HEK293 (cell line): ENCODE results near the gene ADIPOR2.
A peak's percentile ranks its signal among the peaks of the same experiment; 100 is the strongest.

ENCODE experiments used
- GLIS1 ChIP-seq: fragments of 450-650 bp; formaldehyde crosslinking; IDR thresholded peaks from 2 replicates; pipeline ENCODE4 v1.5.1; 2016; ENCODE audit warnings: missing biosample characterization, missing genetic modification characterization
- KLF9 ChIP-seq: fragments of 450-650 bp; formaldehyde crosslinking; IDR thresholded peaks from 2 replicates; pipeline ENCODE4 v1.5.1; 2016; ENCODE audit warnings: missing biosample characterization, missing genetic modification characterization, low read depth
- PATZ1 ChIP-seq: fragments of 450-650 bp; formaldehyde crosslinking; IDR thresholded peaks from 2 replicates; pipeline ENCODE4 v1.5.1; 2016; ENCODE audit warnings: missing biosample characterization, missing genetic modification characterization
- PRDM2 ChIP-seq: fragments of 450-650 bp; formaldehyde crosslinking; IDR thresholded peaks from 2 replicates; pipeline ENCODE4 v1.5.1; 2016; ENCODE audit warnings: missing biosample characterization, missing genetic modification characterization, borderline replicate concordance
- RBAK ChIP-seq: fragments of 450-650 bp; formaldehyde crosslinking; IDR thresholded peaks from 2 replicates; pipeline ENCODE4 v1.5.1; 2016; ENCODE audit warnings: missing biosample characterization, missing genetic modification characterization
- REPIN1 ChIP-seq: fragments of 450-650 bp; formaldehyde crosslinking; IDR thresholded peaks from 2 replicates; pipeline ENCODE4 v1.5.1; 2017; ENCODE audit warnings: missing biosample characterization, missing genetic modification characterization, low read depth
- ZBTB11 ChIP-seq: fragments of 450-650 bp; formaldehyde crosslinking; conservative IDR thresholded peaks from 2 replicates; pipeline ENCODE4 v1.5.1; 2016; ENCODE audit warnings: low read depth, missing biosample characterization, missing genetic modification characterization
- ZBTB21 ChIP-seq: fragments of 450-650 bp; formaldehyde crosslinking; IDR thresholded peaks from 2 replicates; pipeline ENCODE4 v1.5.1; 2017; ENCODE audit warnings: missing biosample characterization, missing genetic modification characterization
- ZBTB6 ChIP-seq: fragments of 450-650 bp; formaldehyde crosslinking; IDR thresholded peaks from 2 replicates; pipeline ENCODE4 v1.5.1; 2017; ENCODE audit warnings: missing biosample characterization, missing genetic modification characterization
- ZBTB7A ChIP-seq: fragments of 450-650 bp; formaldehyde crosslinking; IDR thresholded peaks from 2 replicates; pipeline ENCODE4 v1.5.1; 2016; ENCODE audit warnings: low read depth, missing biosample characterization, missing genetic modification characterization
- ZBTB8A ChIP-seq: fragments of 450-650 bp; formaldehyde crosslinking; IDR thresholded peaks from 2 replicates; pipeline ENCODE4 v1.5.1; 2016; ENCODE audit warnings: missing biosample characterization, missing genetic modification characterization
- ZNF19 ChIP-seq: fragments of 450-650 bp; formaldehyde crosslinking; IDR thresholded peaks from 2 replicates; pipeline ENCODE4; 2016; ENCODE audit warnings: missing biosample characterization, missing genetic modification characterization, low read depth
- ZNF274 ChIP-seq, 2 experiments: fragments of 200-500 bp in 1 of 2; fragments of 450-650 bp in 1 of 2; sonication (Bioruptor generic) in 1 of 2; formaldehyde crosslinking in 1 of 2; IDR thresholded peaks; 2 replicates each; pipeline versions ENCODE4 v1.5.1 to v1.6.1; 2014 to 2016; ENCODE audit warnings: borderline replicate concordance in 1 of 2, inconsistent platforms in 1 of 2, low read length in 1 of 2, missing biosample characterization in 1 of 2, missing genetic modification characterization in 1 of 2
- ZNF302 ChIP-seq: fragments of 450-650 bp; formaldehyde crosslinking; IDR thresholded peaks from 2 replicates; pipeline ENCODE4 v1.5.1; 2016; ENCODE audit warnings: missing biosample characterization, missing genetic modification characterization, low read depth
- ZNF398 ChIP-seq: fragments of 450-650 bp; formaldehyde crosslinking; IDR thresholded peaks from 2 replicates; pipeline ENCODE4 v1.5.1; 2017; ENCODE audit warnings: missing biosample characterization, missing genetic modification characterization
- ZNF423 ChIP-seq: fragments of 450-650 bp; formaldehyde crosslinking; IDR thresholded peaks from 2 replicates; pipeline ENCODE4 v1.5.1; 2016; ENCODE audit warnings: missing biosample characterization, missing genetic modification characterization
- ZNF449 ChIP-seq: fragments of 450-650 bp; formaldehyde crosslinking; IDR thresholded peaks from 2 replicates; pipeline ENCODE4 v1.5.1; 2017; ENCODE audit warnings: missing biosample characterization, mild to moderate bottlenecking, missing genetic modification characterization, moderate library complexity
- ZNF501 ChIP-seq: fragments of 450-650 bp; formaldehyde crosslinking; IDR thresholded peaks from 2 replicates; pipeline ENCODE4 v1.5.1; 2016; ENCODE audit warnings: missing biosample characterization, missing genetic modification characterization
- ZNF560 ChIP-seq: fragments of 450-650 bp; formaldehyde crosslinking; IDR thresholded peaks from 2 replicates; pipeline ENCODE4 v1.5.1; 2017; ENCODE audit warnings: missing biosample characterization, missing genetic modification characterization, borderline replicate concordance
- ZSCAN30 ChIP-seq: fragments of 450-650 bp; IDR thresholded peaks from 2 replicates; pipeline ENCODE4 v1.5.1; 2018; ENCODE audit warnings: missing biosample characterization, mild to moderate bottlenecking, missing genetic modification characterization, moderate library complexity

The ADIPOR2 gene

GRCh38 chr12:1691123-1692007, 495 bp downstream of the ADIPOR2 start (continued):
- TF ChIP-seq ZBTB8A (tag by site-specific recombination) = peak; percentile 86
- TF ChIP-seq REPIN1 (tag by site-specific recombination) = no peak
- TF ChIP-seq ZBTB6 = peak; percentile 48; the same call in 1 of the 2 replicates
- TF ChIP-seq PATZ1 (tag by site-specific recombination) = peak; percentile 82
- peak; percentile 74; the same call in 1 of the 2 replicates for TF ChIP-seq PRDM2 (tag by site-specific recombination)
- 0 out of 2 replicates have a peak, but pooled peaks have one; percentile 1 for TF ChIP-seq ZBTB21
- TF ChIP-seq KLF9 (tag by site-specific recombination) = no peak
- TF ChIP-seq ZNF398 = peak; percentile 84
- peak; percentile 15; the same call in 1 of the 2 replicates for TF ChIP-seq ZNF449 (tag by site-specific recombination)
- 0 out of 2 replicates have a peak, but pooled peaks have one; percentile 30 for TF ChIP-seq ZSCAN30 (tag by site-specific recombination)
- no peak for TF ChIP-seq ZNF560 (tag by site-specific recombination)
- TF ChIP-seq ZNF501 (tag by site-specific recombination) = peak; percentile 49; the same call in 1 of the 2 replicates
- TF ChIP-seq ZNF19 (tag by site-specific recombination) = no peak
- peak; percentile 69; the same call in 1 of the 2 replicates for TF ChIP-seq ZBTB7A (tag by site-specific recombination)
- peak; percentile 71 for TF ChIP-seq ZNF423 (tag by site-specific recombination)
- TF ChIP-seq RBAK (tag by site-specific recombination) = no peak
- TF ChIP-seq ZNF302 (tag by site-specific recombination) = no peak
- TF ChIP-seq ZNF274 (IDR thresholded peaks at IDR 0.05; ENCODE audit: low read length) = no peak
- TF ChIP-seq ZNF274 (tag by site-specific recombination; IDR thresholded peaks at IDR 0.05; ENCODE audit: borderline replicate concordance) = no peak
- TF ChIP-seq ZBTB11 (tag by site-specific recombination) = 0 out of 2 replicates have a peak, but pooled peaks have one; percentile 1
- peak; percentile 22; the same call in 1 of the 2 replicates for TF ChIP-seq GLIS1
